IMR-90 (cell line): Measurements from ENCODE around the gene RGS14. TPM values are rescaled to one million over a fixed set of nuclear protein-coding genes. Genes with fewer than 3 reads are reported as not detected.

Experiments used
- ATAC-seq: fragments of 200-7000 bp; cut with Tn5 transposase; 2 replicates; pipeline ENCODE4 v1.9.1; 2020; ENCODE audit warnings: low read depth, mild to moderate bottlenecking, moderate library complexity
- BruUV-seq: library from RNA; stranded (reverse); fragments of 400-500 nt; replicated peaks from 2 replicates; lab custom pipeline; 2021; lab: Mats Ljungman, UMichigan
- CTCF ChIA-PET: fragments of 300-600 bp; formaldehyde crosslinking; extraction: SDS; loops from one replicate; lab custom pipeline; 2021; ENCODE audit warnings: antibody characterized with exemption; lab: Yijun Ruan, JAX
- POLR2A ChIA-PET: fragments of 300-600 bp; sonication (Branson Sonifier 250); formaldehyde crosslinking; loops from one replicate; lab custom pipeline; 2022; ENCODE audit warnings: antibody characterized with exemption; ENCODE audit not compliant: unreplicated experiment; lab: Charles Lee
- DNase-seq: peaks from one replicate; pipeline ENCODE4 v3.0.0; 2013
- H2AFZ ChIP-seq: replicated peaks from 2 replicates; pipeline ENCODE3; 2013; ENCODE audit warnings: low read length, mild to moderate bottlenecking; ENCODE audit not compliant: poor library complexity
- H2AK5ac ChIP-seq: 2 replicates; pipeline ENCODE4 v1.6.1; 2013; ENCODE audit warnings: low read depth, low read length, inconsistent platforms
- H2AK9ac ChIP-seq: replicated peaks from 2 replicates; pipeline ENCODE3; 2013; ENCODE audit warnings: mild to moderate bottlenecking, low read depth, low read length, moderate library complexity; ENCODE audit not compliant: poor library complexity
- H2BK120ac ChIP-seq: 2 replicates; pipeline ENCODE4 v1.6.1; 2013; ENCODE audit warnings: low read depth, low read length, inconsistent platforms
- H2BK15ac ChIP-seq: 3 replicates; pipeline ENCODE4 v1.6.1; 2013; ENCODE audit warnings: low read depth, low read length, inconsistent platforms
- H2BK20ac ChIP-seq: 2 replicates; pipeline ENCODE4 v1.6.1; 2013; ENCODE audit warnings: low read depth, mild to moderate bottlenecking, inconsistent platforms, low read length, moderate library complexity
- H2BK5ac ChIP-seq: 2 replicates; pipeline ENCODE4 v1.6.1; 2013; ENCODE audit warnings: mild to moderate bottlenecking, low read depth, low read length, inconsistent platforms; ENCODE audit not compliant: poor library complexity, severe bottlenecking
- H3K14ac ChIP-seq: replicated peaks from 2 replicates; pipeline ENCODE4 v1.6.1; 2013; ENCODE audit warnings: low read depth, low read length, inconsistent platforms
- H3K18ac ChIP-seq: 2 replicates; pipeline ENCODE4 v1.6.1; 2013; ENCODE audit warnings: low read depth, low read length, control low read depth
- H3K23ac ChIP-seq: 2 replicates; pipeline ENCODE4 v1.6.1; 2013; ENCODE audit warnings: low read depth, low read length, inconsistent platforms
- H3K27ac ChIP-seq: 2 replicates; pipeline ENCODE4 v1.5.1; 2013; ENCODE audit warnings: mild to moderate bottlenecking, control low read depth, low read length; ENCODE audit not compliant: insufficient read depth
- H3K27me3 ChIP-seq: 2 replicates; pipeline ENCODE4 v1.6.1; 2013; ENCODE audit warnings: low read length; ENCODE audit not compliant: control insufficient read depth, insufficient read depth
- H3K36me3 ChIP-seq: 2 replicates; pipeline ENCODE4 v1.6.1; 2013; ENCODE audit warnings: low read length, mixed read lengths; ENCODE audit not compliant: control insufficient read depth, insufficient read depth
- H3K4ac ChIP-seq: 2 replicates; pipeline ENCODE4 v1.6.1; 2013; ENCODE audit warnings: low read depth, low read length, inconsistent platforms
- H3K4me1 ChIP-seq: 2 replicates; pipeline ENCODE4 v1.6.1; 2013; ENCODE audit warnings: low read length, mixed read lengths; ENCODE audit not compliant: control insufficient read depth, insufficient read depth
- H3K4me2 ChIP-seq: 2 replicates; pipeline ENCODE4 v1.6.1; 2013; ENCODE audit warnings: low read depth, mild to moderate bottlenecking, control low read depth, low read length, moderate library complexity
- H3K4me3 ChIP-seq: 2 replicates; pipeline ENCODE4 v1.5.1; 2013; ENCODE audit warnings: low read depth, mild to moderate bottlenecking, control low read depth, low read length, moderate library complexity; ENCODE audit not compliant: insufficient read depth
- H3K56ac ChIP-seq: 2 replicates; pipeline ENCODE4 v1.6.1; 2013; ENCODE audit warnings: low read length, inconsistent platforms; ENCODE audit not compliant: insufficient read depth; ENCODE audit errors: extremely low read depth
- H3K79me1 ChIP-seq, 2 experiments: 2 replicates each; pipeline ENCODE4 v1.6.1; 2013; ENCODE audit warnings: low read length in 2 of 2, inconsistent platforms in 1 of 2, low read depth in 1 of 2
- H3K9ac ChIP-seq: 2 replicates; pipeline ENCODE4 v1.6.1; 2013; ENCODE audit warnings: low read depth, low read length, control low read depth
- H3K9me1 ChIP-seq: 2 replicates; pipeline ENCODE4 v1.6.1; 2013; ENCODE audit warnings: low read length, inconsistent platforms; ENCODE audit not compliant: insufficient read depth
- H3K9me3 ChIP-seq: 2 replicates; pipeline ENCODE4 v1.6.1; 2013; ENCODE audit warnings: low read length; ENCODE audit not compliant: control insufficient read depth, insufficient read depth
- H4K20me1 ChIP-seq: 2 replicates; pipeline ENCODE4 v1.6.1; 2013; ENCODE audit warnings: low read length, inconsistent platforms; ENCODE audit not compliant: insufficient read depth
- H4K5ac ChIP-seq: 2 replicates; pipeline ENCODE4 v1.6.1; 2013; ENCODE audit warnings: mild to moderate bottlenecking, low read depth, low read length, control low read depth
- H4K8ac ChIP-seq, 2 experiments: 2 replicates each; pipeline ENCODE4 v1.6.1; 2013; ENCODE audit warnings: low read depth in 2 of 2, low read length in 2 of 2, control low read depth in 1 of 2, inconsistent platforms in 1 of 2
- H4K91ac ChIP-seq: 2 replicates; pipeline ENCODE4 v1.6.1; 2013; ENCODE audit warnings: low read depth, low read length, inconsistent platforms; ENCODE audit not compliant: insufficient read depth
- BHLHE40 ChIP-seq: fragments of 150-350 bp; IDR thresholded peaks from 2 replicates; pipeline ENCODE4 v1.6.1; 2016; ENCODE audit warnings: mild to moderate bottlenecking, low read depth, low read length
- CEBPB ChIP-seq: IDR thresholded peaks from 2 replicates; pipeline ENCODE4 v1.6.1; 2012; ENCODE audit warnings: low read depth, low read length, improper control_type of control experiment
- CHD1 ChIP-seq: IDR thresholded peaks from 2 replicates; pipeline ENCODE4 v1.6.1; 2012; ENCODE audit warnings: low read depth, low read length, improper control_type of control experiment
- CTCF ChIP-seq: conservative IDR thresholded peaks from 2 replicates; pipeline ENCODE4 v1.5.1; 2012; ENCODE audit warnings: mild to moderate bottlenecking, low read depth, low read length, improper control_type of control experiment
- ELK1 ChIP-seq: fragments of 150-350 bp; IDR thresholded peaks from 2 replicates; pipeline ENCODE4 v1.6.1; 2016; ENCODE audit warnings: low read depth, mild to moderate bottlenecking, low read length, moderate library complexity, borderline replicate concordance
- FOS ChIP-seq: fragments of 150-350 bp; IDR thresholded peaks from 2 replicates; pipeline ENCODE4 v1.6.1; 2016; ENCODE audit warnings: low read depth, low read length
- MAFK ChIP-seq: IDR thresholded peaks from 2 replicates; pipeline ENCODE4 v1.6.1; 2012; ENCODE audit warnings: low read depth, low read length, improper control_type of control experiment
- MAZ ChIP-seq: IDR thresholded peaks from 2 replicates; pipeline ENCODE4 v1.6.1; 2012; ENCODE audit warnings: low read depth, mild to moderate bottlenecking, low read length, improper control_type of control experiment, moderate library complexity, borderline replicate concordance
- MXI1 ChIP-seq: IDR thresholded peaks from 2 replicates; pipeline ENCODE4 v1.6.1; 2012; ENCODE audit warnings: low read depth, mild to moderate bottlenecking, low read length, moderate library complexity, borderline replicate concordance
- NFE2L2 ChIP-seq: fragments of 150-350 bp; IDR thresholded peaks from 2 replicates; pipeline ENCODE4 v1.6.1; 2016; ENCODE audit warnings: low read depth, mild to moderate bottlenecking, low read length
- POLR2A ChIP-seq: IDR thresholded peaks from 2 replicates; pipeline ENCODE4 v1.6.1; 2012; ENCODE audit warnings: mild to moderate bottlenecking, low read depth, low read length
- RAD21 ChIP-seq: IDR thresholded peaks from 2 replicates; pipeline ENCODE4 v1.6.1; 2012; ENCODE audit warnings: low read length, improper control_type of control experiment
- RCOR1 ChIP-seq: IDR thresholded peaks from 2 replicates; pipeline ENCODE4 v1.6.1; 2012; ENCODE audit warnings: mild to moderate bottlenecking, low read length, improper control_type of control experiment; ENCODE audit not compliant: insufficient replicate concordance
- RFX5 ChIP-seq: IDR thresholded peaks from 2 replicates; pipeline ENCODE4 v1.8.0; 2012; ENCODE audit warnings: low read depth, mild to moderate bottlenecking, low read length, moderate library complexity
- SMC3 ChIP-seq: fragments of 150-350 bp; IDR thresholded peaks from 2 replicates; pipeline ENCODE4 v1.6.1; 2016; ENCODE audit warnings: low read depth, mild to moderate bottlenecking, antibody characterized with exemption, low read length, moderate library complexity
- WGBS, 2 experiments: methylation state at CpG; one replicate each; pipeline versions ENCODE4 v1.1.5 to v1.1.7; 2013; ENCODE audit warnings: missing lambda C conversion rate in 2 of 2; ENCODE audit not compliant: insufficient read length in 1 of 2; ENCODE audit errors: extremely low coverage in 2 of 2; 5-methylcytosine and 5-hydroxymethylcytosine counted together
- dilution Hi-C: fragments of 300-500 bp; cut with HindIII; formaldehyde crosslinking; loops from one replicate; pipeline ENCODE4 v1.14.3; 2018; ENCODE audit warnings: low sequenced_read_pairs; ENCODE audit not compliant: unreplicated experiment
- in situ Hi-C: fragments of 300-500 bp; cut with MboI; formaldehyde crosslinking; loops from 3 replicates; pipeline ENCODE4 v1.14.3; 2019; ENCODE audit warnings: low sequenced_read_pairs, inconsistent platforms, mixed read lengths
- intact Hi-C: fragments of 100-400 bp; cut with micrococcal nuclease; formaldehyde crosslinking; loops from 2 replicates; pipeline ENCODE4 v1.10.0; 2022
- polyA plus RNA-seq, 3 experiments: library from polyadenylated mRNA; depleted of rRNA; stranded (reverse); fragments of >200 nt; gene quantifications; 2 replicates each; pipeline ENCODE4 v1.2.3, GENCODE V29; 2012; ENCODE audit warnings: low replicate concordance in 1 of 3
- total RNA-seq: library from RNA; depleted of rRNA; stranded (reverse); fragments of >200 nt; gene quantifications from 2 replicates; pipeline ENCODE4 v1.2.3, GENCODE V29; 2012
- TF ChIP-seq, protein P1 (sequence below): fragments of 150-350 bp; IDR thresholded peaks from 2 replicates; pipeline ENCODE4 v1.6.1; 2017; ENCODE audit warnings: mild to moderate bottlenecking, antibody characterized with exemption, low read length, low read depth

The RGS14 gene
- total and polyA plus RNA-seq, 2 of the 4 experiments (the other 2 are of a cell fraction) = 1.1 to 6.5 TPM

DNA sequence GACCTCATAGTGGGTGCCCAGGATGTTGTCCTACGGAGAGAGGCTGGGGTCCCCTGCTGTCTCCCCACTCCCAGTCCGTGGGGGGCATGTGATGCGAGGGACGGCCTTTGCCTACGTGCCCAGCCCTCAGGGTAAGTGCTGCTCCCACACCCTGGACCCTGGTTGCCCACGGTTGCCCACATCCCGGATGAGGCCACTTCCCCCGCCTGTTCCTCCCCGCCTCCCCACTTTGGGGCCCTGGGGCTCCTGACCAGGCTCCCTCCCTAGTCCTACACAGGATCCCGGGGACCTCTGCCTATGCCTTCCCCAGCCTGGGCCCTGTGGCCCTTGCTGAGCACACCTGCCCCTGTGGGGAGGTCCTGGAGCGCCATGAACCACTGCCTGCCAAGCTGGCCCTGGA lies 28.0 kb downstream of the RGS14 start:
- BruUV-seq = no TSS peak
- in situ Hi-C loops = no loop called here
- intact Hi-C loops = no loop called here
- Histone ChIP-seq H3K18ac (no peak overlapping the region), H3K9me3 (no peaks in the 10 kb centered on the region), H3K4ac (no peak overlapping the region), H2BK120ac (no peak overlapping the region), H2BK5ac (no peak overlapping the region), H3K4me3 (no peak overlapping the region), H3K27me3 (peaks cover 37% of the 10 kb centered on the region), H4K5ac (no peak overlapping the region), H2AFZ (no peak overlapping the region), H3K9ac (no peak overlapping the region), H2AK5ac (no peak overlapping the region), H2AK9ac (no peak overlapping the region), H3K4me2 (no peak overlapping the region), H3K4me1 (peaks cover 21% of the 10 kb centered on the region), H3K79me1 (peaks cover 0 to 2% of the 10 kb centered on the region in 2 experiments; a peak in 1 of 4 replicates), H4K8ac (no peak overlapping the region), H3K23ac (no peak overlapping the region), H3K56ac (no peak overlapping the region), H4K91ac (no peak overlapping the region), H3K27ac (no peak overlapping the region), H3K14ac (no peak overlapping the region), H4K20me1 (peaks cover 19% of the 10 kb centered on the region), H2BK20ac (no peak overlapping the region), H3K9me1 (peaks cover 13% of the 10 kb centered on the region), H2BK15ac (no peak overlapping the region), H3K36me3 (no peaks in the 10 kb centered on the region)
- ATAC-seq (no peak), DNase-seq (no peak)
- dilution Hi-C loops = no loop called here
- POLR2A ChIA-PET = no interaction called here
- WGBS, 2 experiments = 79% methylated on average over 4 of the region's 11 CpGs; no CpG with 5 or more reads in 1 of the 2 experiments
- TF ChIP-seq BHLHE40 = no peak
- no peak for TF ChIP-seq CEBPB
- no peak for TF ChIP-seq SMC3
- no peak for TF ChIP-seq FOS
- no peak for TF ChIP-seq RFX5
- TF ChIP-seq, protein P1, sequence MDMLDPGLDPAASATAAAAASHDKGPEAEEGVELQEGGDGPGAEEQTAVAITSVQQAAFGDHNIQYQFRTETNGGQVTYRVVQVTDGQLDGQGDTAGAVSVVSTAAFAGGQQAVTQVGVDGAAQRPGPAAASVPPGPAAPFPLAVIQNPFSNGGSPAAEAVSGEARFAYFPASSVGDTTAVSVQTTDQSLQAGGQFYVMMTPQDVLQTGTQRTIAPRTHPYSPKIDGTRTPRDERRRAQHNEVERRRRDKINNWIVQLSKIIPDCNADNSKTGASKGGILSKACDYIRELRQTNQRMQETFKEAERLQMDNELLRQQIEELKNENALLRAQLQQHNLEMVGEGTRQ = no peak
- TF ChIP-seq MAFK = no peak
- no peak for TF ChIP-seq RAD21
- no peak for TF ChIP-seq MXI1
- TF ChIP-seq ELK1 = no peak
- TF ChIP-seq NFE2L2 = no peak
- TF ChIP-seq CHD1 = no peak
- TF ChIP-seq RCOR1 = no peak
- no peak for TF ChIP-seq CTCF
- TF ChIP-seq POLR2A = no peak
- TF ChIP-seq MAZ = no peak
- CTCF ChIA-PET = no interaction called here
